Colonic mucosa (tissue), 4 donors: ENCODE measurements around the gene FHIT. TPM values are rescaled to one million over a fixed set of nuclear protein-coding genes. Genes with fewer than 3 reads are reported as not detected.

Experiments used
- DNase-seq: peaks from one replicate; pipeline ENCODE4 v3.0.0-alpha.2; 2020
- H3K27ac ChIP-seq: fragments of 200-600 bp; one replicate; pipeline ENCODE4 v1.8.0; 2021
- H3K27me3 ChIP-seq: fragments of 200-600 bp; one replicate; pipeline ENCODE4 v1.8.0; 2021
- H3K36me3 ChIP-seq: fragments of 200-600 bp; one replicate; pipeline ENCODE4 v1.8.0; 2021
- H3K4me1 ChIP-seq: fragments of 200-600 bp; one replicate; pipeline ENCODE4 v1.8.0; 2021; ENCODE audit warnings: mild to moderate bottlenecking
- H3K4me3 ChIP-seq: fragments of 200-600 bp; one replicate; pipeline ENCODE4 v1.8.0; 2021
- H3K9ac ChIP-seq, 2 donors: one replicate each; pipeline ENCODE4 v1.7.0; 2013; ENCODE audit warnings: control low read depth in 2 of 2, low read depth in 2 of 2, low read length in 2 of 2
- H3K9me3 ChIP-seq: fragments of 200-600 bp; one replicate; pipeline ENCODE4 v1.8.0; 2021
- intact Hi-C: fragments of 100-400 bp; cut with DNase I; formaldehyde crosslinking; loops from one replicate; pipeline ENCODE4 v1.14.1; 2022
- total RNA-seq, 2 donors: library from RNA; stranded (reverse); fragmentation: NEBNext Ultra II Directional in 1 of 2; extraction: Animal tissue kit (Norgen Biotek cat#: 25700) in 1 of 2; gene quantifications; one replicate each; pipeline ENCODE4 v1.2.1, GENCODE V29; 2021
- TF ChIP-seq, protein P1 (sequence below): fragments of 200-600 bp; IDR thresholded peaks from one replicate; pipeline ENCODE4 v1.8.0; 2022; ENCODE audit warnings: antibody characterized with exemption, mild to moderate bottlenecking
- donor health status: healthy.
- donor health status: DM: no; HTN: no; CAD: no.
- donor health status: DM: no; HTN: no; CAD: no.

FHIT gene
- total RNA-seq, 2 donors from 2014 or later = 7.7 to 9.4 TPM

DNA sequence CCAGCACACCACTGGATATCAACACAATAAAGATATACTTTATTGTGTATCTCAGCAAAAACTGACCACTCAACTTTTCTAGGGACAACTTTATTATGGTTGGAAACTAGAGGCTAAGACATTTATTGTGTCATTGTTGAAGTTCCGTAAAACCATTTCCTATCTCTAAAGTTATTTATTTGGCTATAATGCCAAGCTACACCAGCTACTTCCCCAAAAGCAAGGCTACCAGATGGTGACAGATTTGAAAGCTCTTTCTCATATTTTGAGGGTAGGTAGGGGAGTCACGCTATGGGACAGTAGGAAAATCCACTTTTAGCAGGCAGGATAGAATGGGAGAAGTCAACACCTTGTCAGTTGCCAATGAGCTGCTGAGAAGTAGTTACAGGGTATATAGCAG lies 1366.8 kb downstream of the FHIT start:
- Histone ChIP-seq H3K27ac (no peak overlapping the region), H3K4me3 (no peak overlapping the region), H3K27me3 (no peaks in the 10 kb centered on the region), H3K4me1 (no peaks in the 10 kb centered on the region), H3K9ac (no peak overlapping the region), H3K9me3 (no peaks in the 10 kb centered on the region), H3K36me3 (no peaks in the 10 kb centered on the region)
- no peak for DNase-seq
- intact Hi-C loops = no loop called here
- TF ChIP-seq, protein P1, sequence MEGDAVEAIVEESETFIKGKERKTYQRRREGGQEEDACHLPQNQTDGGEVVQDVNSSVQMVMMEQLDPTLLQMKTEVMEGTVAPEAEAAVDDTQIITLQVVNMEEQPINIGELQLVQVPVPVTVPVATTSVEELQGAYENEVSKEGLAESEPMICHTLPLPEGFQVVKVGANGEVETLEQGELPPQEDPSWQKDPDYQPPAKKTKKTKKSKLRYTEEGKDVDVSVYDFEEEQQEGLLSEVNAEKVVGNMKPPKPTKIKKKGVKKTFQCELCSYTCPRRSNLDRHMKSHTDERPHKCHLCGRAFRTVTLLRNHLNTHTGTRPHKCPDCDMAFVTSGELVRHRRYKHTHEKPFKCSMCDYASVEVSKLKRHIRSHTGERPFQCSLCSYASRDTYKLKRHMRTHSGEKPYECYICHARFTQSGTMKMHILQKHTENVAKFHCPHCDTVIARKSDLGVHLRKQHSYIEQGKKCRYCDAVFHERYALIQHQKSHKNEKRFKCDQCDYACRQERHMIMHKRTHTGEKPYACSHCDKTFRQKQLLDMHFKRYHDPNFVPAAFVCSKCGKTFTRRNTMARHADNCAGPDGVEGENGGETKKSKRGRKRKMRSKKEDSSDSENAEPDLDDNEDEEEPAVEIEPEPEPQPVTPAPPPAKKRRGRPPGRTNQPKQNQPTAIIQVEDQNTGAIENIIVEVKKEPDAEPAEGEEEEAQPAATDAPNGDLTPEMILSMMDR = no peak

DNA sequence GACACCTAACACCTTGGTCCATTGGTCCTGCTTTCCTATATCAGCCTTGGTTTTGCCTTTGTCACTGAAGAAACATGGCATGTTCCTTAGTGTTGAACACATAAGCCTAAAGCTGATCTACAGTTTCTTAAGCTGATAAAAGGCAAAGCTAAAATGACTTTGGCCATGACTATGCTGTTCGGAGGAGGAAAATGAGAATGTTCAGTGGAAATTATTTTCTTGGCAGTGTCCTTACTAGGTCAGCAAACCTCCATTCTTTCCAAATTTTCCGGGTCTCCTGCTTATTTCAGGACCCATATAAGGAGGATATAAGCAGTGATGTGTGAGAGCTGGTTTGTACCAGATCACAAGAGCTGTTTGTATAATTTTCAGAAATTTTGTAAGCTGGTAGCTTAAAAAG lies 1368.5 kb downstream of the FHIT start:
- no peaks in the 10 kb centered on the region for H3K9me3 ChIP-seq
- DNase-seq = no peak
- TF ChIP-seq, protein P1 = no peak
- H3K4me1 ChIP-seq = no peaks in the 10 kb centered on the region
- H3K27me3 ChIP-seq = no peaks in the 10 kb centered on the region
- no peak overlapping the region for H3K27ac ChIP-seq
- H3K36me3 ChIP-seq = no peaks in the 10 kb centered on the region
- intact Hi-C loops = no loop called here
- no peak overlapping the region for H3K9ac ChIP-seq
- H3K4me3 ChIP-seq = no peak overlapping the region

DNA sequence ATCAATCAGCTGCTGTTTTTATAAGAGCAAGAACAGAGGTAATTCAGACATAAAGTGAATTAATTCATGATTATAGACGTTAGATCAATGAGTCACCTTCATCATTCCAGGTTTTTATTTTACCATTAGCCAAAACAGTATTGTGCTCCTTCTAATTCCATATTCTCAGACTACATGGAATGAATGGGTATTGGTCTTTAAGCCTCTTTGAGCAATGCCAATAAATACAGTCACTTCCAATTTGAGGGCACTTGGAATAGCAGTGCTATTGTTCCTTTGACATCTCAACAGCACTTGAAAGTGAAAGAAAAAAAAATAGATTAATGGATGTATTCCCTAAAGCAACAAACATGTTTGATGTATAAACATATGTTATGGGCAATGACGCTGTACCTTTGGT lies 1370.5 kb downstream of the FHIT start:
- TF ChIP-seq, protein P1 = no peak
- Histone ChIP-seq H3K27ac (no peak overlapping the region), H3K9me3 (no peaks in the 10 kb centered on the region), H3K4me1 (no peaks in the 10 kb centered on the region), H3K27me3 (no peaks in the 10 kb centered on the region), H3K4me3 (no peak overlapping the region), H3K36me3 (no peaks in the 10 kb centered on the region), H3K9ac (no peak overlapping the region)
- DNase-seq = no peak
- intact Hi-C loops = no loop called here

DNA sequence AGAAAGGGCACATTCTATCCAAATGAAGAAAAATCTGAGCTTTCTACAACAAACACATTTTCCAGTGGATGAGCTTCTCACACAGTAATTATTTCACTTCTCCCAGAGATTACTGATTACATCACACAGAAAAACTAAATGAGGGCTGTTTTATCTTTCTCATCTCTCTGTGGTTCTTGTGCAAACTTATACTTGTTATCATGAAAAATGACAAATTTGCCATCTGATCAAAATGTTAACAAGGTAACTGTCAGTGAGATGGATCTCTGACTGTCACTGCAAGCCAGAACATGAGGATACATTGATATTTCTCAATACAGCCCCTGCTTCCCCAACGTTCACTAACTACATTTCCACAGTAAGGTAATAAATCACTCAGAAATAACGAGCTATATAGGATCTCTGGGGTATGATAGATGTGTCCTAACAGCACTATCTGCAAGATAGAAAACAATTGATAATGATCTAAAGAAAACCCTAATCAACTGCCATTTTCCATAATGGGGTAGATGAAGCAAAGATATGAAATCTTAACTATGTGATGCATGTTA lies 1372.1 kb downstream of the FHIT start:
- H3K9ac ChIP-seq = no peak overlapping the region
- no peak overlapping the region for H3K27ac ChIP-seq
- TF ChIP-seq, protein P1 = no peak
- intact Hi-C loops = no loop called here
- H3K4me1 ChIP-seq = no peaks in the 10 kb centered on the region
- H3K4me3 ChIP-seq = no peak overlapping the region
- DNase-seq = no peak
- no peaks in the 10 kb centered on the region for H3K36me3 ChIP-seq
- no peaks in the 10 kb centered on the region for H3K9me3 ChIP-seq
- no peaks in the 10 kb centered on the region for H3K27me3 ChIP-seq

DNA sequence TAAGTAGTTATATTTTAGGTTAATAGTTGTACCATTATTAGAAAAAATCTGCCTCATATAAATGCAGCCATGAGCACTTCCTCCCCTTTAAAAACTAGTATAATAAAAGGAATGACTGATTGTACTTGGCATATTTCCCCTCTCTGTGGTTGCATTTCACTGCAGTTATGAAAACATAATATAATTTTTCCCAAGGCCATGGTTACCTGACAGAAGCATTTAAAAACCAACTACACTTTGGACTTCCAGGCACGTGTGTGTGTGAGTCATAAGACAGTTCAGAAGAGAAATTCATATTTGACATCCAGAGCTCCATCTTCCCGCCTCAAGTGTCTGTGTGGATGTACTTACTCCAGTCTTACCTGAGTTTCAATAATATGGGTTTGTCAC lies 1373.2 kb downstream of the FHIT start:
- Histone ChIP-seq H3K9ac (no peak overlapping the region), H3K4me3 (no peak overlapping the region), H3K27ac (no peak overlapping the region), H3K36me3 (no peaks in the 10 kb centered on the region), H3K27me3 (no peaks in the 10 kb centered on the region), H3K9me3 (no peaks in the 10 kb centered on the region), H3K4me1 (no peaks in the 10 kb centered on the region)
- intact Hi-C loops = no loop called here
- DNase-seq = no peak
- TF ChIP-seq, protein P1 = no peak
